Mucosa of rectum (tissue), 2 donors: ENCODE results near the gene HBG2.

Experiments
- H3K27ac ChIP-seq, 2 donors: one replicate each; pipeline ENCODE4 v1.7.0; 2013; ENCODE audit warnings: inconsistent platforms in 2 of 2, low read depth in 2 of 2, low read length in 2 of 2
- H3K27me3 ChIP-seq, 2 donors: one replicate each; pipeline ENCODE4 v1.7.0; 2013; ENCODE audit warnings: low read length in 2 of 2; ENCODE audit not compliant: control insufficient read depth in 2 of 2, insufficient read depth in 2 of 2
- H3K36me3 ChIP-seq, 2 donors: one replicate each; pipeline ENCODE4 v1.7.0; 2013; ENCODE audit warnings: low read length in 2 of 2; ENCODE audit not compliant: control insufficient read depth in 2 of 2, insufficient read depth in 2 of 2
- H3K4me1 ChIP-seq, 2 donors: one replicate each; pipeline ENCODE4 v1.7.0; 2013; ENCODE audit warnings: low read length in 2 of 2, mild to moderate bottlenecking in 1 of 2; ENCODE audit not compliant: control insufficient read depth in 2 of 2, insufficient read depth in 2 of 2
- H3K4me3 ChIP-seq, 2 donors: one replicate each; pipeline ENCODE4 v1.7.0; 2013; ENCODE audit warnings: low read length in 2 of 2
- H3K9ac ChIP-seq, 2 donors: one replicate each; pipeline ENCODE4 v1.7.0; 2013; ENCODE audit warnings: low read length in 2 of 2, low read depth in 1 of 2, mild to moderate bottlenecking in 1 of 2
- H3K9me3 ChIP-seq, 2 donors: one replicate each; pipeline ENCODE4 v1.7.0; 2013; ENCODE audit warnings: low read length in 2 of 2; ENCODE audit not compliant: control insufficient read depth in 2 of 2
- donor health status: healthy.
- donor health status: Normal muscosa, but diverticular disease.

Gene HBG2

GRCh38 chr11:5282628-5283027, 28.0 kb upstream of the HBG2 start:
- no peak overlapping the region for H3K27ac ChIP-seq
- no peaks in the 10 kb centered on the region for H3K36me3 ChIP-seq
- H3K4me1 ChIP-seq = no peaks in the 10 kb centered on the region
- no peak overlapping the region for H3K4me3 ChIP-seq
- H3K9me3 ChIP-seq = no peaks in the 10 kb centered on the region
- H3K27me3 ChIP-seq = no peaks in the 10 kb centered on the region
- no peak overlapping the region for H3K9ac ChIP-seq

GRCh38 chr11:5281596-5281995, 27.0 kb upstream of the HBG2 start:
- H3K36me3 ChIP-seq = no peaks in the 10 kb centered on the region
- no peak overlapping the region for H3K9ac ChIP-seq
- no peaks in the 10 kb centered on the region for H3K4me1 ChIP-seq
- no peaks in the 10 kb centered on the region for H3K9me3 ChIP-seq
- no peak overlapping the region for H3K4me3 ChIP-seq
- no peaks in the 10 kb centered on the region for H3K27me3 ChIP-seq
- no peak overlapping the region for H3K27ac ChIP-seq

DNA sequence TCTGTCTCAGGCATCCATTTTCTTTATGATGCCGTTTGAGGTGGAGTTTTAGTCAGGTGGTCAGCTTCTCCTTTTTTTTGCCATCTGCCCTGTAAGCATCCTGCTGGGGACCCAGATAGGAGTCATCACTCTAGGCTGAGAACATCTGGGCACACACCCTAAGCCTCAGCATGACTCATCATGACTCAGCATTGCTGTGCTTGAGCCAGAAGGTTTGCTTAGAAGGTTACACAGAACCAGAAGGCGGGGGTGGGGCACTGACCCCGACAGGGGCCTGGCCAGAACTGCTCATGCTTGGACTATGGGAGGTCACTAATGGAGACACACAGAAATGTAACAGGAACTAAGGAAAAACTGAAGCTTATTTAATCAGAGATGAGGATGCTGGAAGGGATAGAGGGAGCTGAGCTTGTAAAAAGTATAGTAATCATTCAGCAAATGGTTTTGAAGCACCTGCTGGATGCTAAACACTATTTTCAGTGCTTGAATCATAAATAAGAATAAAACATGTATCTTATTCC, 26.1 kb upstream of the HBG2 start:
- H3K9ac ChIP-seq = no peak overlapping the region
- no peaks in the 10 kb centered on the region for H3K9me3 ChIP-seq
- no peaks in the 10 kb centered on the region for H3K36me3 ChIP-seq

DNA sequence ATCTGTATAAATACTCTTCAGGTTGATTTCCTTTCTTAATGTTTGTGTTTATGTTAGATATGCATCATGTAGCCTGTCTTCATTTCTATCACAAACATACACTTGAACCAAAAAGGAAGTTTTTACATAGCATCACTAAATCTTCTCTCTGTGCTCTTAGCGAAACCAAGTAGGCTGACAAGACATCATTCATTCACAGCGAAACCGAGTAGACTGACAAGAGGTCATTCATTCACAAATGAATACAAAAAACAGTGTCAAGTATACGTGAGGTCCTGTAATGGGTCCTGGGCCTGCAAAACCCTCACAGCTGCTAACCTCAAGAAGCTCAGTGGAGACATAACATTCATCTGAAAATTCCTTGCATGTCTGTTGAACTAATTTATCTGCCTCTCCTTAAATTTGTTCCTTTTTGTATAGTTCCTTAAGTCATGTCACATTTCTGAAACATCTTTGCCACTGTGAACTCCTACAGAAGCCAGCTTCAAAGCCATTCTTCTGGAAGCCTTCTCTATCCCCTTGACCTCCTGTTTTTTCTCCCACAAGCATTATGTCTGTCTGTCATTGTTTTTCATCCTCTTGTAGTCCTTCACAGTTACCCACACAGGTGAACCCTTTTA, 25.0 kb upstream of the HBG2 start:
- Histone ChIP-seq H3K4me3 (no peak overlapping the region), H3K9me3 (no peaks in the 10 kb centered on the region), H3K36me3 (no peaks in the 10 kb centered on the region), H3K27ac (no peak overlapping the region), H3K4me1 (no peaks in the 10 kb centered on the region), H3K9ac (no peak overlapping the region), H3K27me3 (no peaks in the 10 kb centered on the region)

More for the DNA sequence above, 26.1 kb upstream of the HBG2 start:
- H3K4me3 ChIP-seq = no peak overlapping the region
- no peak overlapping the region for H3K27ac ChIP-seq
- H3K4me1 ChIP-seq = no peaks in the 10 kb centered on the region
- no peaks in the 10 kb centered on the region for H3K27me3 ChIP-seq

GRCh38 chr11:5277807-5278382, 23.3 kb upstream of the HBG2 start:
- Histone ChIP-seq H3K9ac (no peak overlapping the region), H3K36me3 (no peaks in the 10 kb centered on the region), H3K4me3 (no peak overlapping the region), H3K9me3 (no peaks in the 10 kb centered on the region), H3K27ac (no peak overlapping the region), H3K27me3 (no peaks in the 10 kb centered on the region), H3K4me1 (no peaks in the 10 kb centered on the region)

DNA sequence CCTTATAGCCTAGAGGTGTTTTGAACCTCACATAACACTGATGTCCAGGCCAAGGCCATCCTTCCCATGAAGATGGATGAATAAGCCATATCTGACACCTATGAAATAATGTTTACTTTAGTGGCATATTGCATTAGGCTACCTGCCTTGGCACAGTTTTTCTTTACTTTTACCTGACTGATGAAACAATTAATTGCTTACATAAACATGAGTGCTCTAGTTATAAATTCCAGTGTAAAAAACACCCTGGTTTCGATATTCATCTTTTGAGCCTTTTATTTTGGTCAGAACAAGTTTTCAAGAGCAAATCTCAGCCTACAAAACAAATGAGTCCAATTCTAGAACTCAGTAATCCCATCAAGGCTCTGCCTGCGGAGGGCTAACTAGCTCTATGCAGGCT, 22.1 kb upstream of the HBG2 start:
- no peaks in the 10 kb centered on the region for H3K36me3 ChIP-seq
- no peaks in the 10 kb centered on the region for H3K9me3 ChIP-seq
- H3K4me3 ChIP-seq = no peak overlapping the region
- no peak overlapping the region for H3K27ac ChIP-seq
- no peak overlapping the region for H3K9ac ChIP-seq
- H3K27me3 ChIP-seq = no peaks in the 10 kb centered on the region
- H3K4me1 ChIP-seq = no peaks in the 10 kb centered on the region

GRCh38 chr11:5275369-5276110, 21.0 kb upstream of the HBG2 start:
- H3K4me1 ChIP-seq = no peaks in the 10 kb centered on the region
- no peak overlapping the region for H3K4me3 ChIP-seq
- H3K36me3 ChIP-seq = no peaks in the 10 kb centered on the region
- no peak overlapping the region for H3K9ac ChIP-seq
- no peaks in the 10 kb centered on the region for H3K27me3 ChIP-seq
- no peak overlapping the region for H3K27ac ChIP-seq
- H3K9me3 ChIP-seq = no peaks in the 10 kb centered on the region

DNA sequence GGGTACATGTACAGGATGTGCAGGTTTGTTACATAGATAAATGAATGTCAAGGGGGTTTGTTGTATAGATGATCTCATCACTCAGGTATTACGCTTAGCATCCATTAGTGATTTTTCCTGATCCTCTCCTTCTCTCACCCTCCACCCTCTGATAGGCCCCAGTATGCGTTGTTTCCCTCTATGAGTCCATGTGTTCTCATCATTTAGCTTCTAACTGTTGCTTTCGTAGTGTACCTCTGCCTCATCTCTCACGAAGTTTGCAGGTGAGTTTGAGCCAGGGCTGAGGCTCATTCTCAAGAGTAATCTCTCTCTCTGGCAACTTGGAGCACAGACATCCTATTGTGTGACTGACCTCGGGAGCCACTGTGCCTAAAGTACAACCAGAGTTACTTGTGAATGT, 19.8 kb upstream of the HBG2 start:
- Histone ChIP-seq H3K4me1 (no peaks in the 10 kb centered on the region), H3K4me3 (no peak overlapping the region), H3K9me3 (no peaks in the 10 kb centered on the region), H3K36me3 (no peaks in the 10 kb centered on the region), H3K27me3 (no peaks in the 10 kb centered on the region), H3K9ac (no peak overlapping the region), H3K27ac (no peak overlapping the region)

DNA sequence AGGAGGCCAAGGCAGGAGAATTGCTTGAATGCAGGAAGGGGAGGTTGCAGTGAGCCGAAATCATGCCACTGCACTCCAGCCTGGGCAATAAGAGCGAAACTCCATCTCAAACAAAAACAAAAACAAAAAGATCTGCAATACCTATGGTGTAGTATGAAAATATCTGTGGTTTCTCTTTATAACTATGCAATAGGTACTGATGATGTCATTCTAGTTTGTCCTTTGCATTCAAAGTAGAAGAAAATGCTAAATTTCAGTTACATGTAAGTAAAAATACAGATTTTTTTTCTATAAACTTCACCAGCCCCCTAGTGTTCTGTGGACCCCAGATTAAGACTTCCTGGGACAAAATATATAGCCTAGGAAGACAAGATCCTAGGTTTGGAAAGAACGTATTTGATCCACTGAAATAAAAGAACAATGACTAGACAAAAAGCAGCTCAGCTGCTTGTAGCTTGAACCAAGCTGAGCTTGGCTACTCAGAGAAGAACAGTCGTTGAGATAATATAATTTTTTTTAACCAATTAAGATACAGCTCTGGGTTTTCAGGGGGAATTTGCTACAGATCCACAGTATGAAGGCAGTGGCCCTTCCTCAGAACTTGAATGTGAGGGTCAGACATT, 17.9 kb upstream of the HBG2 start:
- Histone ChIP-seq H3K27ac (no peak overlapping the region), H3K9ac (no peak overlapping the region), H3K36me3 (no peaks in the 10 kb centered on the region), H3K4me1 (no peaks in the 10 kb centered on the region), H3K4me3 (no peak overlapping the region), H3K9me3 (no peaks in the 10 kb centered on the region), H3K27me3 (no peaks in the 10 kb centered on the region)

GRCh38 chr11:5269715-5270147, 15.2 kb upstream of the HBG2 start, which contains the start of gene HBE1:
Gene HBE1, minus strand, starts transcription at chr11:5269945. Its CDS starts 55 bp downstream, at chr11:5269890.
- Histone ChIP-seq H3K27ac (no peak within 1 kb of the TSS), H3K9ac (no peak within 1 kb of the TSS), H3K27me3 (no peaks in the 10 kb centered on the region), H3K36me3 (no peaks in the 10 kb centered on the region), H3K4me1 (no peaks in the 10 kb centered on the region), H3K4me3 (no peak within 1 kb of the TSS), H3K9me3 (no peaks in the 10 kb centered on the region)
